ENCODE results near the gene APCDD1. TPM values are rescaled to one million over a fixed set of nuclear protein-coding genes. Genes with fewer than 3 reads are reported as not detected.
A peak's percentile ranks its signal among the peaks of the same experiment; 100 is the strongest.

Gene APCDD1
- total RNA-seq, 2 experiments from 2014 or later: not detected

DNA sequence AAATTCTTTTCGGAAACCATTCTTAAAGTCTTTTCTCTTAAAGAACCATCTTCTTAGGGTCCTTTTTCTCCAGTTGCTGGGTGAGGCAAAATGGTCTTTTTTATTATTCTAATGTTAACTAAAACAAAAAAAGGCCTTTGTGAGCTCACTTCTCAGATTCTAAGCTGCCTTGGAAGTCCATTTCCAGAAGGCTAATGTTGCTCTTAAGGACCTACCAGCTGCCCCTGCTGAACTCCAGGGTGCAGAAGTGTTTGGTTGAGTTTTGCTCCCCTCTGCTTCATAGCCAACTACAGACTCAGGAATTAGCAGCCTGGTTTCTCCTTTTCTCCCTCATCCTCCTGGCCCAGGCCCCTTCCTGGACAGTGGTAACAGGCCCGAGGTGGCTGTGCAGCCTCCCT is 23.4 kb downstream of the APCDD1 start:
- Mint-ChIP-seq H3K4me1 (peaks cover 1% of the 10 kb centered on the region), H3K27ac (no peak overlapping the region), H3K9me3 (no peaks in the 10 kb centered on the region), H3K4me3 (no peak overlapping the region), H3K36me3 (no peaks in the 10 kb centered on the region), H3K27me3 (peaks cover 14% of the 10 kb centered on the region)
- POLR2A ChIA-PET: no interaction called here
- ATAC-seq (ENCODE audit: low read depth): no peak
- no peak for DNase-seq

DNA sequence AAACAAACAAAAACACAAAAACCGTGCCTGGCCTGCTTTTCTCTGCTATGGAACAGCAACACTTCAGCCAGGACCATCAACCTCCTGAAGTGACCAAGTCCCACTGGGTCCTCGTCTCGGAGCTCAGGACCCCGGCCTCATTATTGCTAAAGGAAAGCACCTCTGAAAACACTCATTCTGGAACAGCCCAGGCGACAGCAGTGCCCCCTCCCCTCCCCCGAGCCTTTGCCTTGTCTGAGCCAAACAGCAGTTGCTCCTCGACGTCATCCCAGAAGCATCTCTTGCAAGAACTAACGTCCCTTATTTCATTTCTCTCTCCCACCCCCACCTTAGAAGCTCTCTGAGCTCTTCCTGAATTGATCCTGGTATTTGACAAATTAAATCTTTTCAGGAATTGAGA is 27.4 kb downstream of the APCDD1 start:
- Mint-ChIP-seq H3K27me3 (peaks cover 10% of the 10 kb centered on the region), H3K9me3 (no peaks in the 10 kb centered on the region), H3K27ac (no peak overlapping the region), H3K4me3 (no peak overlapping the region), H3K4me1 (peaks cover 9% of the 10 kb centered on the region), H3K36me3 (no peaks in the 10 kb centered on the region)
- no peak for ATAC-seq (ENCODE audit: low read depth)
- DNase-seq: no peak
- POLR2A ChIA-PET: no interaction called here

DNA sequence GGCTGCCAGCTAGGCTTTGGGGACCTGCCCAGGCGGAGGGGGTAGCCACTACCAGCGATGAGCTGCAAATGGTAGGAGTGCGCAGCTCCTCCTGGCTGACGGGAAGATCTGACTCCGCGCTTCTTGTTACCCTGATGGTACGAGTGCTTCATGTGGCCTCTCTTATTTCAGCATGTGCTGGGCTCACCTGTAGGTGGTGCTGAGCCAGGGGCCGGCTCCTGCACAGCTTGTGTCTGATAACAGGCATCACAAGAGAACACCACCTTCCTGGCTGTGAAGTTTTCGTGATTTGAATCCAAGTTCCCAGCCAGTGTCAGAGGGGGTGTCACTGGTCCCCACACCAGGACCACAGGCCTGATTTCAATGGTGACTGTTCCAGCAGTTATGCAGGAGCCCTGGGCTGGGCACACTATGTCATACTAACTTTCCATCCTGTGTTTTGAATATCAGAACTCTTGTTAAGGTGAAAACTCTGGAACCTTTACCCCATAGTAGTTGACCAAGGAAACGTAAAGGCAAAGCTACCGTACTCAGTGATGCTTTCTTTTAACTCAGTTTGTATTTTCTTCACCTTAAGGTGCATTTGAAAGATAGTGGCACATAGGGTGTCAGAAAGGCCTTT is 28.0 kb downstream of the APCDD1 start:
- POLR2A ChIA-PET: no interaction called here
- Mint-ChIP-seq H3K27ac (no peak overlapping the region), H3K4me3 (no peak overlapping the region), H3K4me1 (peaks cover 9% of the 10 kb centered on the region), H3K9me3 (no peaks in the 10 kb centered on the region), H3K27me3 (peaks cover 7% of the 10 kb centered on the region), H3K36me3 (no peaks in the 10 kb centered on the region)
- no peak for DNase-seq
- no peak for ATAC-seq (ENCODE audit: low read depth)

DNA sequence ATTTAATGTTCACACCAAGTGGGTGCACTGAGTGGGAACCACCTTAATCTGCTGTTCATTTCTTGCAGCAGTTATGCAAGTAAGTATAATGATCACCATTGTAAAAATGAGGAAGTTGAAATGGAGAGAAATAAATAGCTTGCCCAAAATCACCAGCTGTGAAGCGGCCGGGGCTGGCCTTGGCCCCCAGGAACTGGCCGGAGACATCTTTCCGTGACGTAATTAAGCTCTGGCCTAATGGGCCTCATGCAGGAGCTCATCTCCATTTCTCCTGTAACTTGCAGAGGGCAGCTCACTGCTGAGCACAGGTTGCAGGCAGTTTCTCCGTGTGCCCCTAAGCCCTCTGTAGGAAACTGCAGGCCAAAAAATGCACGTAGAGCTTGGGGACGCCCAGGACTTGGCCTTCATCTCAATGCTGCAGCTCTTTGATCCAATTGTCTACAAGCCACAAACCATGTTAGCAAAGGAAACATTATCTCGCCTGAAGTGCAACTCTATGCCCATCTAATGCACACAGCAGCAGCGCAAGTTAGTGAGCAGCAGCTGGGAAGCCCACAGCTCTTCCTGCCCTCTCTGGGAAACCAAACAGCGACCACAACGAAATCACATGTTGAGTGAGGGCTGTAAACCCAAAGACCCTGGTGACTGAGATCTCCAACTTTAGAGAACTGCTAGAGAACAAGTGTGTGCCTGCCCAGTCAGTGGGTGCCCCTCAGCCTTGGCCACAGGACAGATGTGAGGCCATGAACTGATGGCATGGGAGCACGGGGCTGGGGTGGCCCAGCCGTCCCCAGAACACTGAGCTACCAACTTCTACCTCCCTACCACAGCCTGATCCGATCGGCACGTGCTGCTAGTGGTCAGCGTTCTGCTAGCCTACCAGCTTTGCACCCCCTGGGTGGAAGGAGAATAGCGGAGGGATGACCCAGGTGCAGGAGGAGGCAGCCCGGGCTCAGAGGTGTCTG is 28.8 kb downstream of the APCDD1 start:
- Mint-ChIP-seq H3K4me3 (peak overlapping the region; percentile 44), H3K36me3 (no peaks in the 10 kb centered on the region), H3K4me1 (peaks cover 9% of the 10 kb centered on the region), H3K9me3 (no peaks in the 10 kb centered on the region), H3K27ac (no peak overlapping the region), H3K27me3 (peaks cover 4% of the 10 kb centered on the region)
- POLR2A ChIA-PET: interaction anchor here (0.7 kb wide), 1 partner anchor 44 kb away, joined by 3 read pairs; no protein-coding TSS in a partner anchor
- DNase-seq (no peak), ATAC-seq (ENCODE audit: low read depth) (peak; percentile 72)

DNA sequence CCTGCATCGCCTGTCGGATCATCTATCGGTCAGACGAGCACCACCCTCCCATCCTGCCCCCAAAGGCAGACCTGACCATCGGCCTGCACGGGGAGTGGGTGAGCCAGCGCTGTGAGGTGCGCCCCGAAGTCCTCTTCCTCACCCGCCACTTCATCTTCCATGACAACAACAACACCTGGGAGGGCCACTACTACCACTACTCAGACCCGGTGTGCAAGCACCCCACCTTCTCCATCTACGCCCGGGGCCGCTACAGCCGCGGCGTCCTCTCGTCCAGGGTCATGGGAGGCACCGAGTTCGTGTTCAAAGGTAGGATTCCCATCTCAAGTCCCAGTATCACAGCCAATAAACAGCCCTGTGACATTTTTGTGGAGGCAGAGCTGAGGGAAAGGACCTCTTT is 31.0 kb downstream of the APCDD1 start:
- DNase-seq (no peak), ATAC-seq (ENCODE audit: low read depth) (no peak)
- Mint-ChIP-seq H3K9me3 (no peaks in the 10 kb centered on the region), H3K4me3 (no peak overlapping the region), H3K27ac (no peak overlapping the region), H3K36me3 (no peaks in the 10 kb centered on the region), H3K27me3 (peaks cover 3% of the 10 kb centered on the region), H3K4me1 (peaks cover 9% of the 10 kb centered on the region)
- POLR2A ChIA-PET: no interaction called here

DNA sequence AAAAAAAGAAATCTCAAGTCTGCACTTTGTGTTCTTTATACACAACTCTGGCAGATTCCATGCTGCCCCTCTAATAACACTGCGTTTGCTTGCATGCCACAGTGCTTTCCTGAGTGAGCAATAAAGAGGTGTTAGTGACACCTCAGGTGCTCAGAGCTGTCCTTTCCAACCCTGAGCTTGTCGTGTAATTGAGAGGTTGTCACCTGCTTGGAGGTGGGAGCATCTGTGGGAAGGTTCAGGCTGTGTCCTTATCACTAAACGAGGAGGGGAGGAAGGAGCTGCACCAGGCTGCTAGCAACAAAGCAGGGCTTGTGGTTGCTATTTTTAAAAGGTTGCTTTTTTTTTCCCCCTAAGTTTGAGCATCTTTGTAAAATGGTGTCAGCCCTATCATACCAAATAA is 31.9 kb downstream of the APCDD1 start:
- Mint-ChIP-seq H3K9me3 (no peaks in the 10 kb centered on the region), H3K4me3 (no peak overlapping the region), H3K36me3 (no peaks in the 10 kb centered on the region), H3K27me3 (peaks cover 2% of the 10 kb centered on the region), H3K4me1 (peaks cover 14% of the 10 kb centered on the region), H3K27ac (no peak overlapping the region)
- no peak for DNase-seq
- no peak for ATAC-seq (ENCODE audit: low read depth)
- POLR2A ChIA-PET: no interaction called here

DNA sequence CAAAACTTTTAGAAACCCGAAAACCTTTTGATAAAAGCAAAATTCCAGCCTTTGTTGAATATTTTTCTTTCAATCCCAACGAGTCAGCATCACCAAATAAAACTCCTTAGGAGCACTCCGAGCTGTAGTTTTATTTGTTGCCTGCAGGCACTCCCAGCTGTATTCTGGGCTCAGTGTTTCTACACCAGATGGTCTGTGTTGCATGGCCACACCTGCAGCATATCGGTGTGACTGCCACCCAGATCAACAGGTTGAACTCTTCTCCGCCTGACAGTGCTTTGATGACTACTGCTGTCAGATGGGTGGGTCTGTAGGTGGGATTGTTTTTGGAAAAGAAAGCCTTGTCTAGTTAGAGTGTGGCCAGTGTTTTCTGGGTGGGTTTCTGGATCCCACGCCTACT is 32.7 kb downstream of the APCDD1 start:
- Mint-ChIP-seq H3K4me1 (peaks cover 14% of the 10 kb centered on the region), H3K27ac (no peak overlapping the region), H3K4me3 (no peak overlapping the region), H3K9me3 (no peaks in the 10 kb centered on the region), H3K27me3 (peaks cover 2% of the 10 kb centered on the region), H3K36me3 (no peaks in the 10 kb centered on the region)
- ATAC-seq (ENCODE audit: low read depth) (no peak), DNase-seq (no peak)
- POLR2A ChIA-PET: no interaction called here

DNA sequence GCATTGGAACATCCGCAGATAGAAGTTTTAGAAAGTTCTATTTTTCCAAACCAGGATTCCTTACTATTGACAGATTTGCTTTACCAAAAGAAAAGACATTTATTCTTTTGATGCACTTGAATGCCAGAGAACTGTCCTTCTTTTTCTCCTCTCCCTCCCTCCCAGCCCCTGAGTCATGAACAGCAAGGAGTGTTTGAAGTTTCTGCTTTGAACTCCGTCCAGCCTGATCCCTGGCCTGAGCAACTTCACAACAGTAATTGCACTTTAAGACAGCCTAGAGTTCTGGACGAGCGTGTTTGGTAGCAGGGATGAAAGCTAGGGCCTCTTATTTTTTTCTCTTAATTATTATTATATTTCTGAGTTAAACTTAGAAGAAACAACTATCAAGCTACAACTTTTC is 33.6 kb downstream of the APCDD1 start:
- Mint-ChIP-seq H3K27ac (no peak overlapping the region), H3K4me1 (peaks cover 12% of the 10 kb centered on the region), H3K36me3 (no peaks in the 10 kb centered on the region), H3K9me3 (no peaks in the 10 kb centered on the region), H3K4me3 (no peak overlapping the region), H3K27me3 (peaks cover 2% of the 10 kb centered on the region)
- POLR2A ChIA-PET: no interaction called here
- ATAC-seq (ENCODE audit: low read depth) (no peak), DNase-seq (no peak)

DNA sequence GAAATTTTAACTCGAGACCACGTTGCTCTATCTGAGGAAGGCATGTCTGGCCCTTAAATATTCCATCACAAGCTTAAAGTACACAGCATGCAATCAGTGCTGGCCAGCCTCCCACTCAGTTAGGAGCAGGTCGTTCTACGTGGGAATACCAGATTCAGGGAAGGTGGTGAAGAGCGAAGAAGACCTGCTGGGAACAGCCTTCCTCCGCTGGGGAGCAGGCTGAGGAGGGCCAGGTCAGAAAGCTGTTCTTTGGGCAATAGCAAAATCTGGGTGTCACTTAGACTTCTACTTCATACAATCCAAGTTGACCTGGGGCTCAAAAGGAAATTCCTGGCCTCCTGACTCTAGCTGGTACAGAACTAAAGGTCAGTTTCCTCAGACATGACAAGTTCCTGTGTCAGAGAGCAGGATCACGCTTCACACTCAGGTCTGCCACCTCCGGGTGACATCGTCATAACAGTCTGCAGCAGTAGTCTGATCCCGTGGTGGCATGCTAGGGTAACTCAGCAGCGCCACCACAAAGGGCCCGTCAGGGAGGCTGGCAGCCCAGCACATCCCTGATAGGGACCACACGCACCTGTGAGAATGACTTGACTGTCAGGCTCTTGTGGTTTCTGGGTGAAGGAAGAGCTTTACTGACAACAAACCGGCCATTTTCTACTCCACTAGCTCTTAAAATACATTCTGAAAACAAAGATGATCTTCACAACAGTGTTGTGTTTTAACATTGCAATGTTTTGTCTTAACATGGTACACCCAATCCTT is 36.1 kb downstream of the APCDD1 start:
- peak; percentile 98 for ATAC-seq (ENCODE audit: low read depth)
- Mint-ChIP-seq H3K27me3 (no peaks in the 10 kb centered on the region), H3K4me1 (peaks cover 6% of the 10 kb centered on the region), H3K9me3 (peaks cover 2% of the 10 kb centered on the region), H3K36me3 (no peaks in the 10 kb centered on the region), H3K4me3 (no peak overlapping the region), H3K27ac (no peak overlapping the region)
- POLR2A ChIA-PET: no interaction called here
- DNase-seq: peak; percentile 44

DNA sequence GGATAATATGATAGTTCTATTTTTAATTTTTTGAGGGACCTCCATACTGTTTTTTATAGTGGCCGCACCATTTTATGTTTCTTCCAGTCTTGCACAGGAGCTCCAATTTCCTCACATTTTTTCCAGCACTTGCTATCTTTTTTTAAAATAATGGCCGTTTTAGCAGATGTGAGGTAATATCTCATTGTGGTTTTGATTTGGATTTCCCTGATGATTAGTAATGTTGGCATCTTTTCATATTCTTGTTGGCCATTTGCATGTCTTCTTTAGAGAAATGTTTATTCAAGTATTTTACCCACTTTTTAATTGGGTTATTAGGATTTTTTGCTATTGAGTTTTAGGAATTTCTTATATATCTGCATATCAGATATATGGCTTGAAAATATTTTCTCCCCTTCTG is 41.5 kb downstream of the APCDD1 start:
- H3K27ac Mint-ChIP-seq: no peak overlapping the region
- H3K27me3 Mint-ChIP-seq: peaks cover 10% of the 10 kb centered on the region
- H3K9me3 Mint-ChIP-seq: peaks cover 3% of the 10 kb centered on the region
- DNase-seq (no peak), ATAC-seq (ENCODE audit: low read depth) (no peak)
- peaks cover 10% of the 10 kb centered on the region for H3K4me1 Mint-ChIP-seq
- no peaks in the 10 kb centered on the region for H3K36me3 Mint-ChIP-seq
- POLR2A ChIA-PET: no interaction called here
- H3K4me3 Mint-ChIP-seq: no peak overlapping the region

DNA sequence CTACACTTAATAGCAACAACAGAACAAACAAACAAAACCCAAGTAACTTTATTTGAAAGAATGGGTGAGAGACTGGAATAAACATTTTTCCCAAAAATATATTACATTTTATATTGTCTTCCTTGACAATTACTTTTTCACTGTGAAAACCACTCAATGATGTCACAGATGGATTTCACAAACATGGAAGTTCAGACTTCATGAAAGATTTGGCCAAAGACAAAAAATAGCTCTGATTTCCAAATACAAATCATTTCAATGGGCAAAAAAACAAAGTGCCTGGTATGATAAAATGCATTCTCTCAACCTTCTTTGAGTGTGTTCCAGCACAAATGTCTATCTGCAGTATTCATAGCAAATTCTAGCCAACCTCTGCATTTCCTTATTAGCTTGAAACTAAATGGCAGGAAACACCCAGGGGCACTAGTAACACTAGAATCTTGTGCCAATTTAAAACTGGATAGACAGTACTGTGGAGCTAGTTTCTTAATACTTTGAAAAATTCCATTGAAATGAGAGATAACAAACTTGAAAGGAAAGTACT is 42.8 kb downstream of the APCDD1 start:
- H3K4me3 Mint-ChIP-seq: no peak overlapping the region
- peaks cover 16% of the 10 kb centered on the region for H3K27me3 Mint-ChIP-seq
- no peaks in the 10 kb centered on the region for H3K36me3 Mint-ChIP-seq
- no peak for DNase-seq
- POLR2A ChIA-PET: no interaction called here
- no peak overlapping the region for H3K27ac Mint-ChIP-seq
- H3K9me3 Mint-ChIP-seq: peaks cover 3% of the 10 kb centered on the region
- peaks cover 9% of the 10 kb centered on the region for H3K4me1 Mint-ChIP-seq
- no peak for ATAC-seq (ENCODE audit: low read depth)

DNA sequence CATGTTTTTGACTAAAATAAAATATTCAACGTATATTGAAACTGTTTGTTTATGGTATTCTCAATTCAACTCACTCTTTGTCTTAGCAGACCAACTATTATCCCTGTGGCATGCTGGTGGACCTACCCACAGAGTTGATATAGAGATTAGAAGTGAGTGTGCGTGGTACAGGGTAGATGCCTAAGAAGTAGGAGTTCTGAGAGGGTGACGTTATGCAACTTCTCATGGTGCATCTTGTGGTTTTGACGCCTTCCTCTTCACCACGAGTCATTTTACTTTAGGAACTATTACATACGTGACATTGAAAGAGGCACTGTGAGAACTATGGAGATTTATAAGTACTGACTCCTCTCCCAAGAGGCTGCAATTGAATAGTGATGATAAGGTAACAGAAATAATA is 44.8 kb downstream of the APCDD1 start:
- no peak overlapping the region for H3K27ac Mint-ChIP-seq
- peaks cover 27% of the 10 kb centered on the region for H3K27me3 Mint-ChIP-seq
- no peak overlapping the region for H3K4me3 Mint-ChIP-seq
- H3K4me1 Mint-ChIP-seq: peaks cover 9% of the 10 kb centered on the region
- DNase-seq (no peak), ATAC-seq (ENCODE audit: low read depth) (peak; percentile 45)
- POLR2A ChIA-PET: no interaction called here
- H3K36me3 Mint-ChIP-seq: no peaks in the 10 kb centered on the region
- H3K9me3 Mint-ChIP-seq: peaks cover 5% of the 10 kb centered on the region

DNA sequence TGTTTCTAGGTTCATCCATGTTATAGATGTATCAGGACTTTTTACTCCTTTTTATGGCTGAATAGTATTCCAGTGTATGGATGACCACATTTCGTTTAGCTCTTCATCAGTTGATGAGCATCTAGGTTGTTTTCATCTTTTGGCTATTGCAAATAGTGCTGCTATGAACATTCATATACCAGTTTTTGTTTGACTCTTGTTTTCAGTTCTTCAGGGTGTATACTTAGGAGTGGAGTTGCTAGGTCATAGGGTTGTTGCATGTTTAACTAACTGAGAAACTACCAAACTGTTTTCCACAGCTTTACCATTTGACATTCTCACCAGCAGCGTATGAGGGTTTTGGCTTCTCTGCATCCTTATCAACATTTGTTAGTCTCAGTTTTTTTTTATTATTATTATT is 45.6 kb downstream of the APCDD1 start:
- POLR2A ChIA-PET: no interaction called here
- no peak for ATAC-seq (ENCODE audit: low read depth)

More for the DNA sequence above, 45.6 kb downstream of the APCDD1 start:
- Mint-ChIP-seq H3K27ac (no peak overlapping the region), H3K9me3 (peaks cover 7% of the 10 kb centered on the region), H3K4me1 (peaks cover 9% of the 10 kb centered on the region), H3K4me3 (no peak overlapping the region), H3K27me3 (peaks cover 27% of the 10 kb centered on the region), H3K36me3 (no peaks in the 10 kb centered on the region)
- DNase-seq: no peak

Data from activated naive CD8-positive, alpha-beta T cell treated with anti-CD3 and anti-CD28 coated beads, Interleukin-2, amount 10 ng/mL, durations not matched to agents 7 days and 5 days (primary cell).